ENCODE results near the gene TTC38.

The TTC38 gene

GRCh38 chr22:46328797-46329196 lies 61.0 kb downstream of the TTC38 start:
- DNase-seq (ENCODE audit: low read depth in 2 of 2) = no peak

DNA sequence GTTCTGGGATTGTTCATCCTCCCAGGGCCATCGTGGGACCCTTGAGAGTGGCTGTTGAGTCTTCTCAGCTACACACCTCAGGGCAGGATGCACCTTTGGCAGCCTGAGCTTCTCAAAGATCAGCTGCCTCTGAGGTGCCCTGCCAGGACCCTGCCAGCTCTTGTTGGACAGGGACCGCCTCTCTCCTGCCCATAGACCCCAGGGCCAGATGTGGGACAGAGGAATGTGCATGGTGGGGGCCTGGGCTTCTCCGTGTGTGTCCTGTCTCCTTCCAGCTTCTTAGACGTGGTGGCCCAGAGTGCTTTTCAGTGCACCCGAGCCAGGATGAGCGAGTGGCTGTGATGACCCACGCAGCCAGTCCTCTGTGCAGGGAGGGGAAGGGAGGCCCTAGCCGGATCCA lies 61.8 kb downstream of the TTC38 start:
- no peak for DNase-seq (ENCODE audit: low read depth in 2 of 2)

- DNase-seq (ENCODE audit: low read depth in 2 of 2) = no peak
Measured at GRCh38 chr22:46330426-46330825, 62.6 kb downstream of the TTC38 start.

DNA sequence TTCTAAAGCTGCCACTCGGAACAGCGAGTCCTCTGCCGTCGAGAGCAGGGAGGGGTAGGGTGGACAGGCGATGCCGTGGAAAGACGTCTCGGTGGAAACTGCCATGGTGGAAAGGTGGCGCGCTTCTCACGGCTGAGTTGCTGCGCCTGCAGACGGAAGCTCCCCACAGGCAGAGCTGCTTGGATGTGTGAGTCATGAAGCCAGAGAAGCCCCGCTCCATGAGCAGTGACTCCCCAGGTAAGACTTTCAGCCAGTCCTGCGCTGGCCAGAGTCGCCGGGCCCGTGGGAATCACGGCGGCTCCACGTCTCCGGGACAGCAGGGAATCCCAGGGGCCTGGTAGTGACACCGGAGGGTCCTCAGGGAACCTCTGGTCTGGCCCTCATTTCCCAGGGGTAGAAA lies 63.7 kb downstream of the TTC38 start:
- DNase-seq (ENCODE audit: low read depth in 2 of 2) = no peak

- peak; percentile 38 to 62 for DNase-seq (ENCODE audit: low read depth in 2 of 2)
Measured at GRCh38 chr22:46335201-46336118, 67.7 kb downstream of the TTC38 start, which contains the start of gene TRMU. Gene TRMU, plus strand, starts transcription at chr22:46335714. Its CDS starts 51 bp downstream, at chr22:46335765.

GRCh38 chr22:46336119-46337078 lies 68.6 kb downstream of the TTC38 start:
- DNase-seq (ENCODE audit: low read depth in 2 of 2) = no peak

DNA sequence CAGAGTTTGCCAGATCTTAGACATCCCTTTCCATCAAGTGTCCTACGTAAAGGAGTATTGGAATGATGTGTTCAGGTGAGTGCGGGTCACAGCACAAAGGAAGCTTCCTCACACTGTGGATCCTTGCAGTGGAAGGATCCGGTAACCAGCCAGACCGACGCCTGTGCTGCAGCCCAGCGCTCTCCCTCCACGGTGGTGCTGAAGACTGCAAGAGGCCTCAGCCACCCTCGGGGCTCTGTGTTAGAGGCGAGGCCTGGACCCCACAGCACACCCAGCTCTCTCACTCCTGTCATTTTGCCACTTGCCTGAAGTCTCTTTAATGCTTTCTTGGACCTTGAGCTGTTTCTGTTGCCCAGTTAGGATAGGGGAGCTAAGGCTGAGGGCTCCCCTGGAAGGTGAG lies 70.1 kb downstream of the TTC38 start:
- no peak for DNase-seq (ENCODE audit: low read depth in 2 of 2)

- DNase-seq (ENCODE audit: low read depth in 2 of 2) = no peak
Measured at GRCh38 chr22:46338636-46339035, 70.8 kb downstream of the TTC38 start.

DNA sequence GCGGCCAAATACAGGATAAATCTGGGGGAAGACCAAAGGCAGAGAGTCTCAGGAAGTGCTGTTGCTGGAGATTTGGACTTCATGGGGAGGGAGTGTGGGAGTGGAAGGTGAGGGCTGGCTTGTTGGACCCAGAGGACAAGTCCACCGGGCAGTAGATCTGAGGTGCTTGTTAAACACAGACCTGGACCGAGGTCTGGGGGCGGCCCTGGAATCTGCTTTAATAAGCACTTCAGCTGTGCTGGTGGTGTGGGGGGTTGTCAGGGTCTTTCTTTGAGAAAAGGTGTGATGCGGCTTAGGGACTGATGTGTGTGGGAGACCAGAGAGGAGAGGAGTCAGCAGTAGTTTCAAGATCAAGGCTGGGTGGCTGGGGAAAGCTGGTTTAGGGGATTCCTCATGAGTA lies 72.1 kb downstream of the TTC38 start:
- no peak for DNase-seq (ENCODE audit: low read depth in 2 of 2)

DNA sequence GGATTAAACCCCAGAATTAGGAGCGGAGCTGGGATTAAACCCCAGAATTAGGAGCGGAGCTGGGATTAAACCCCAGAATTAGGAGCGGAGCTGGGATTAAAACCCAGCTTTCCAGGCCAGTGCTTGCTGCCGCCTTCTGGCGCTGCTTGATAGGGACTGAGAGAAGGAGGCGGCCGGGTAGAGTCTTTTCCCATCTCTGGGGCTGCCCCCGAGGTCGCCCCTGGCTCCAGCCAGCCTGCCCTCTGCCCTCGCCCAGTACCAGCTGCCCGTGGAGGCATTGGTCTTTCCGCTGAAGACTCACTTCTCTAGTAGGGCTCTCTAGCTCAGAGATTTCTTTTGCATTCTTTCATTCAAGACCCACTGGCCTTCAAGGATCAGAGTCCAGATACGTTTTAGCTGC lies 72.9 kb downstream of the TTC38 start:
- DNase-seq (ENCODE audit: low read depth in 2 of 2) = no peak
